HG03521 (cell line): Measurements from ENCODE around the gene CDC34.

Experiments
- ATAC-seq: cut with Tn5 transposase; IDR thresholded peaks from one replicate; pipeline ENCODE4 v1.9.1; 2021; ENCODE audit warnings: mild to moderate bottlenecking, moderate library complexity; ENCODE audit not compliant: unreplicated experiment

The CDC34 gene

GRCh38 chr19:496986-497385 is 34.6 kb upstream of the CDC34 start:
- ATAC-seq = no peak

GRCh38 chr19:497491-497868 is 34.1 kb upstream of the CDC34 start:
- ATAC-seq = no peak

DNA sequence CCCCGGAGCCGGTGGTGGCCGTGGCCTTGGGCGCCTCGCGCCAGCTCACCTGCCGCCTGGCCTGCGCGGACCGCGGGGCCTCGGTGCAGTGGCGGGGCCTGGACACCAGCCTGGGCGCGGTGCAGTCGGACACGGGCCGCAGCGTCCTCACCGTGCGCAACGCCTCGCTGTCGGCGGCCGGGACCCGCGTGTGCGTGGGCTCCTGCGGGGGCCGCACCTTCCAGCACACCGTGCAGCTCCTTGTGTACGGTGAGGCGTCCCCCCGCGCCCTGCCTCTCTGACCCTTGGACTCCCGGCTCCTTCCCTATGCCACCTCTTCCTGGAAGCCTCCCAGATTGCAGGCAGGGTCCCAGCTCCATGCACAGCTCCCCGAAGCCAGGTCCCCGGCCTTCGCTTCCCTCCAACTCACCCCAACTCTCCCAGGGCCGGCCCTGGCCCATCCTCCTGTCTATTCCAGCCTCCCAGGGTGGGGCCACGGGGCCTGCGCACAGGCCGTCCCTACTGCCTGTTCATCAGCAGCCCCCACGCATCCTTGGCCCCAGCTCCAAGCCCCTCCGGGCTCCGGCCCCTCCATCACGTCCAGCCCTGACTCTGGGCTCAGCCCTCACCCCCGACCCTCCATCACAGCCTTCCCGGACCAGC is 33.6 kb upstream of the CDC34 start:
- no peak for ATAC-seq

DNA sequence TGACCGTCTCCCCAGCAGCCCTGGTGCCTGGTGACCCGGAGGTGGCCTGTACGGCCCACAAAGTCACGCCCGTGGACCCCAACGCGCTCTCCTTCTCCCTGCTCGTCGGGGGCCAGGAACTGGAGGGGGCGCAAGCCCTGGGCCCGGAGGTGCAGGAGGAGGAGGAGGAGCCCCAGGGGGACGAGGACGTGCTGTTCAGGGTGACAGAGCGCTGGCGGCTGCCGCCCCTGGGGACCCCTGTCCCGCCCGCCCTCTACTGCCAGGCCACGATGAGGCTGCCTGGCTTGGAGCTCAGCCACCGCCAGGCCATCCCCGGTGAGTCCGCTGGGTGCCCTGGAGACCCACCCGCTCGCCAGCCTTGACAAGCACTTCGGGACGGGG is 33.1 kb upstream of the CDC34 start:
- no peak for ATAC-seq

DNA sequence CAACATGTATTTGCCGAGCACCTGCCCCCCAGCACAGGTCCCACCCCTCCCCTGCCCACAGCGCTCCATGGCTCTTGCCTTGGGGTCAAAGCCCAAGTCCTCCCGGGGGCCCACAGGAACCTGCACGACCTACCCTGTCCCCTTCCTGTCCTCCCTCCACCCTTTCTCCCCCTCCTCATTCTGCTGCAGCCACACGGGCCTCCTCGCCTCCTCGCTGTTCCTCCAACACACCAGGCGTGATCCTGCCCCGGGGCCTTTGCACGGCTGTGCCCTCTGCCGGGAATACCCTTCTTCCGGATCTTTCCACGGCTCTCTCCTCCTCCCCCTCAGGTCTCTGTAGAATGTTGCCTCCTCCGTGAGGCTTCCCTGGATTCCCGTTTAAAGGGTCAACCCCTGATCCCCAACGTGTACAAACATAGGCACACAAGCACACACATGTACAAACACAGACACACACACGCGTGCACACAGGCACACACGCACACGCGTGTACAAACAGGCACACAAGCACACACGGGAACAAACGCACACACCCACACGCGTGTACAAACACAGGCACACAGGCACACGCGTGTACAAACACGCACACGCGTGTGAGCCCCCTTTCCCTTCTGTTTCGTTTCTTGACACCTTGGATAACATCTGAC is 32.5 kb upstream of the CDC34 start:
- no peak for ATAC-seq

DNA sequence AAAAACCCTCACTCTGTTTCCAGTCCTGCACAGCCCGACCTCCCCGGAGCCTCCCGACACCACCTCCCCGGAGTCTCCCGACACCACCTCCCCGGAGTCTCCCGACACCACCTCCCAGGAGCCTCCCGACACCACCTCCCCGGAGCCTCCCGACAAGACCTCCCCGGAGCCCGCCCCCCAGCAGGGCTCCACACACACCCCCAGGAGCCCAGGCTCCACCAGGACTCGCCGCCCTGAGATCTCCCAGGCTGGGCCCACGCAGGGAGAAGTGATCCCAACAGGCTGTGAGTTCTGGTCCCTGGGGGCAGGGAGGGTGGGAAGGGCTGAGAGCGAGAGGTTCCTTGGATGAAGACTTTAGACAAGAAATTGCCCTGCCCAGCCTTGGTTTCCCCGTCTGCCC is 29.9 kb upstream of the CDC34 start:
- ATAC-seq = no peak

- ATAC-seq = no peak
These were observed 26.9 kb upstream of the CDC34 start for GRCh38 chr19:504616-505015.

- peak; percentile 62 for ATAC-seq
These were observed 24.9 kb upstream of the CDC34 start for GRCh38 chr19:506404-507285.

- ATAC-seq = peak; percentile 50
These were observed 24.0 kb upstream of the CDC34 start, which contains the start of gene TPGS1 for GRCh38 chr19:507286-508203. Gene TPGS1, plus strand, starts transcription at chr19:507497. Its CDS starts 10 bp downstream, at chr19:507507.

DNA sequence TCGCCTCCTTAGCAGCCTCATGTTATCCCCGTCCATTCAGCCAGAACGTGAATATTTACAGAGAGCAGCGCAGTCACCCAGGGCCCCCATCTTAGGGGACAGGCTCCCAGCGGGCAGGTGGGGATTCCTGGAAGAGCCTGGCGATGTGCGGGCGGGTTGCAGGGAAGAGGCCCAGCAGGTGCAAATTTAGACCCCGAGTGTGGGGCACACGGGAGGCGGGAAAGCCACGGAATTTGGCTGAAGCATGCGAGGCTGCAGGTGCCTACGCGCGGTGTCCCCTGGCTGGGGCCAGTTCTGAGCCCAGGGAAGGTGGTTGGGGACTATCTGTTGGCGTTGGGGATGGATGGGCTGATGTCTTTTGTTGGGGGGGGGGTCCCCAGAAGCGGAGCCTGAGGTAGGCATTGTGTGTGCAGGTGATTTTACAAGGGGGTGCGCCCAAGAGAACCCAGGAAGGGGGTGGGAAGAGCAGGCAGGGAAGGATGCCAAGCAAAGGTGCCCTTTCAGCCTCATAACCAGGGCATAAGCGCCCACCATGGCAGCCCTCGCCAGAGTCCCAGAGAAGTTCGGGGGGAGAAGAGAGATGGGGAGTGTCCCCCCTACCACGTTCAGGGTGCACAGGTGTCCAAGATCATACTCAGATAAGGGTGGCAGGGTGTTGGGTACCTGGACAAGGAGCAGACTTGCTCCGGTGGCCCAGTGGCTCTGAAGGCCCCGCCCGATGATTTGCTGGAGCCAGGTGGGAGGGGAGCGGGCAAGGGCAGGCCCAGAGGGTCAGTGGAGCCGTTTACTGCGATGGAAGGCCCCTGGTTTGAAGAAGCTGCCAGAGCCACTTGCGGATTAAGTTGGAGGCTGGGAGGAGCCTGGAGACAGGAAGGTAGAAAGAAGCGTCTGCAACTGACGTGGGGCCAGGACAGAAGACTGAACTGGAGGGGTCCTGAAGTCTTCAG is 23.1 kb upstream of the CDC34 start:
- ATAC-seq = no peak

GRCh38 chr19:510606-511100 is 20.9 kb upstream of the CDC34 start:
- no peak for ATAC-seq

GRCh38 chr19:511101-511851 is 20.3 kb upstream of the CDC34 start:
- ATAC-seq = no peak

- ATAC-seq = no peak
These were observed 18.8 kb upstream of the CDC34 start for GRCh38 chr19:512547-513365.

- no peak for ATAC-seq
These were observed 18.0 kb upstream of the CDC34 start for GRCh38 chr19:513368-514165.

DNA sequence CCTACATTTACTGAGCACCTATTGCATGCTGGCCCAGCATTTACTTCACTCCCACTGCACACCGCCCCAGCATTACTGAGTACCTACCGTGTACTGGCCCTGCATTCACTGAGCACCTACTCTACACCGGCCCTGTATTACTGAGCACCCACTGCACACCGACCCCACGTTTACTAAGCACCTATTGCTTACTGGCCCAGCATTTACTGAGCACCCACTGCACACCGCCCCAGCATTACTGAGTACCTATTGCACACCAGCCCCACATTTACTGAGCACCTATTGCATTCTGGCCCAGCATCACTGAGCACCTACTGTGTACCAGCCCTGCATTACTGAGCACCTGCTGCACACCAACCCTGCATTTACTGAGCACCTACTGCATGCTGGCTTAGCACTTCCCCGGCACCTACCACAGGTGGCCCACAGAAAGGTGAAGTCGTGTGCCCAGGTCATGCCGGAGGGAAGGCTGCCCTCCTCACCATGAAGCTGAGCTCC is 17.3 kb upstream of the CDC34 start:
- no peak for ATAC-seq

GRCh38 chr19:517721-518597 is 13.6 kb upstream of the CDC34 start:
- ATAC-seq = no peak
